ENCODE data around the gene ZNF365. TPM values are rescaled to one million over a fixed set of nuclear protein-coding genes. Genes with fewer than 3 reads are reported as not detected.

ZNF365 gene
- total RNA-seq, 1 donor from 2014 or later = not detected

Other genes starting within 250 kb of the ZNF365 start
- not detected for gene RTKN2, start 105.5 kb upstream of the ZNF365 start, total RNA-seq

Data from Right ventricle myocardium inferior (tissue), 1 donor.